Stimulated activated CD4-positive, alpha-beta T cell treated with anti-CD3 and anti-CD28 coated beads, TNF-alpha, amount 100 ng/mL, for 1 hour (primary cell): Measurements from ENCODE around the gene LAMA5.

Experiments used
- DNase-seq, 3 donors: peaks; one replicate each; pipeline ENCODE4 v3.0.0-alpha.2; 2020; ENCODE audit warnings: low read depth in 3 of 3, low spot score in 1 of 3

LAMA5 gene

DNA sequence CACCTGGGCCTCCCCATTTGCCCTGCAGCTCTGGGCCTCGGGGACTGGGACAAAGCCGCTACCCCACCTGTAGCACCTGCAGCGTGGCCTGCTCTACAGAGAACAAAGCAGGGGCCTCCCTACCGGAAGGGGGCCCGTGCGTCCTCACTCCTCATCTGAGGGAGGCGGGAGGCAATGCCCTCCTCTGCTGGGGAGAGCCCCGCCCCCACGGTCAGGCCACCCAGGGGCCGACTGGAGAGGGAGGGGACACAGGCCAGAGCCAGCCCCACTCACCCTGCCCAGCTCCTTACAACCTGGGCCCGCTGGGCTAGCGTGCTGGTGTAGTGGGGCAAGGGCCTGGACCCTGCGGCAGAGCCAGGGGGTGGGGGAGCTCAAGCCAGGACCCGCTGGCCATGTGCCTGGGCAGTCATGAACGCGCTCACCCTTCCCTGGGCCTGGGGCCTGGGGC, 8.0 kb downstream of the LAMA5 start:
- DNase-seq: no peak

DNA sequence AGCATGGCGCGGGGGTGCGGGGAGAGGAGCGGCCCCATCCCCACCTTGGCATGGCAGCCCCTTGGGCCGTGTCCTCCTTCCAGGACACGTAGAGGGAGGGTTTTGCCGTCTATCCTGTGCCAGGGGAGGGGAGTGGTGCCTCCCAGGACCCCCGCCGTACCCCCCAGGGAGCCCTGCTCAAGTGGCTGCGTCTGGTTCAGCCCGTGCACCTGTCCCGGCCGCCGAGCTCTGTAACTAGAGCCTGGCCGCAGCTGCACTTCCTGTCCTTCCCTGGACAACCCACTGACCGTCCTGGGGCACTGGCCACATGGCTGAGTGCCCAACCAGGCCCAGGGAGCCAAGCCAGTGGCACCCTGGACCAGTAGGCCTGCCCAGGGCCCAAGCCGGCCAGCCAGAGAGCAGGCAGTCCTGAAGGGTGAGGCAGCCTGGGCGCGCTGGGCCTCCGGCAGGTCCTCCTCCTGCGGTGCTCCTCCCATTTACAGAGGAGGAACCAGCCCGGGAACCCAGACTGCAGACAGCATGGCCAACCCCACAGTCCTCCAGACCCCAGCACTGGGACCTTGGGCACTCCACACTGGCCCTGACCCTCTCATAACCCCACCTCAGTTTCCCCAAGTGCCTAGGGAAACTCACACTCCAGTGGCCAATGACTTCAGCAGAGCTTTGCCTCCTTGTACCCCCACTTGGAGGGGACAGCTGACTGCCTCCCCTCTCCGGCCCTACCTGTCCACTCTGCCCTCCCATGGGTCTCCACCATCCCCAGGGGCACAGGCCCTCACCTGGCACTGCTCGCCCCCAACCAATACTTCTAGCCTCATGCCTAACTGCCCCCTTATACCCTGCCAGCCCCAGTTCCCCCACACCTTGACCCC, 8.7 kb downstream of the LAMA5 start:
- DNase-seq: no peak

DNA sequence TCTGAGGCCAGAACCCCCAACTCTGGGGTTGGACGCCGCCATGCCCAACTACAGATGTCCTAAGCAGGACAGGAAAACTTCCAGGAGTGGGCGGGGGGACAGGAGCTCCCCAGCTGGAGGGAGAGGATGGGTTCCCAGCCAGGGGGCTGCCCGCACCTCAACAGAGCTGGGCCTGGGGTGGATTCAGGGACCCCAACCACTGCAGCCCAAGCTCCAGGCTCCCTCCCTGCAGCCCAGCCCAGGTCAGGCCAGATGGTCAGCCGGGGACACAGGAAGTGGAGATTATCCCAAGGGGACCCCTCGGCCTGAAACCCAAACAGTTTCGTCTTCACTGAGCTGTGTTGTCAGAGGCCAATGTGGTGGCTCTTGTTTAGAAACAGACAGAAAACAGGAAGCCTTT, 9.4 kb downstream of the LAMA5 start:
- no peak for DNase-seq

DNA sequence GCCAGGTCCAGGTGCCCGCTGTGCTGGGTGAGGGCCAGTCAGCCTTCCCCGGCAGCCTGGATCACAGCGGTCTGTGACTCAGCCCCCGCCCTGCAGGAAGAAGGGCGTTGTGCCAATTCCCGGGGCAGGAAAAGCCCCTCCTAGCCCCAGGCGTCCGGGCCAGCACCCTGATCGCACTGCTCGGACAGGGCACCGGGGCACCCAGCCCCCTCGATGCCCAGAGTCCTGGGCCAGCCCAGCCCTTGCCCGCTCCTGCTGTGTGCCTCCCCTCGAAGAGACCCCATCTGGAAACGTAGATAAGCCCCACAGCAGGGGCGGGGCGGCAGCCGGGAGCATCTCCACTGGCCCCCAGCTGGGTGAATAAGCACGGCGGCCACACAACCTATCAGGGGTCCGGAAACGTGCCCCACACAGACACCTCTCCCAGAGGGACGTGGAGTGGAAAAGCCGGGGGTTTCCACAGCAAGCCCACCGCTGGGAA, 9.9 kb downstream of the LAMA5 start:
- DNase-seq: no peak

DNA sequence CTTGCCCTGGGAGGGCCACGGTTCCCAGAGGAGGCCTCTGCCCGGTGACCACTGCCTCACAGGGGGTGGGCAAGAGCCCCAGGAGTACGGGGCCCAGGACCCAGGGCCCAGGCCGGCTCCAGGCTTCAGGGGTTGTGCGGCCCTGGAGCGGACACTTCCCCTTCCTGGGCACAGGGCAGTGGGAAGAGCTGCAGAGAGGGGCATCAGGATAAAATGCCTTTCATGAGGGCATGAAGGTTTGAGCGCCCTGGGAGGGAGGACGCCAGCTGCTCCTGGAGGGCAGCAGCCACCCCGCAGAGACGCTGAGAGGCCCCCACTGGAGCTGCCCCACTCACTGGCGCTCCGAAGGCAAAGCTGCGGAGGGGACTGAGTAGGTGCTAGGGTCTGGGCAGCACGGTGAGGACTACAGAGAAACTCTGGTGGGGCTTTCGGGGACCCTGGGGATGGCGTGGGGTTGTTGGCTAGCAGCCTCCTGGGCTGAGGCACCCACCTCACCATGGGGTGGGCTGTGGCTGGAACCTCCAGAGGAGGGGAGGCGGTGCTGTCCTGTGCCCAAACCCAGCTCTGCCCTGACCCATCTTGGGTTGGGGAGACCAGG, 10.4 kb downstream of the LAMA5 start:
- no peak for DNase-seq

DNA sequence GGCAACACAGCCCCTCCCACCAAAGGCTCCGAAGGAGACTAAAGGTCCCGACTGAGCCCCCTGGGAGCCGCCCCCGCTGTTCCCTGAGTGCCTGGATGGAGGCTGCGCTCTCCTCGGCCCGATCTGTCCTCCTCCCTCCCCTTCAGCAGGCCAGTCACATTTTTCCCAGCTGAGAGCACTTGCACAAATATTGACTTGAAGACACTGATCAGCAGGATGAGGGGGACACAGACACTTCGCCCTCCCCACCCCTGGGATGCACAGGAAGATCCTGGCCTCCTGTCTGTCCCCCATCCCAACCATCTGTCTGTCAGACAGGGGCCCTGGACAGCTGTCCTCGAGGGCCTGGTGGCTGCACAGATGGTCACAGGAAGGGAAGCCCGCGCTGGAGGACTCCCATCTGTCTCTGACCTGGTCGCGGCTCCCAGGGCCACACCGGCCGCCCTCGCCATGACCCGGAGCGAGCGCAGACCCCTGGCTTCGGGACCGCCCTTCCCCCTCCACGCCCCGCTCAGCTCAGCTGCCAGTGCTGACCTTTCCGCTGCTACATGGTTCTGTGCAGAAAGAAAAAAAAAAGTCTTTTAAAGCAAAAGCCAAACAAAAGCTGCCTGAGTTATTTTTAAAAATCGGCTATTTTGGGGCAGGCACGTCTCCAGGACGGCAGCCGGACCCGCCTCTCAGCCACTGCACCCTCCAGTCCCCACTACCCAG, 11.1 kb downstream of the LAMA5 start:
- no peak for DNase-seq

DNA sequence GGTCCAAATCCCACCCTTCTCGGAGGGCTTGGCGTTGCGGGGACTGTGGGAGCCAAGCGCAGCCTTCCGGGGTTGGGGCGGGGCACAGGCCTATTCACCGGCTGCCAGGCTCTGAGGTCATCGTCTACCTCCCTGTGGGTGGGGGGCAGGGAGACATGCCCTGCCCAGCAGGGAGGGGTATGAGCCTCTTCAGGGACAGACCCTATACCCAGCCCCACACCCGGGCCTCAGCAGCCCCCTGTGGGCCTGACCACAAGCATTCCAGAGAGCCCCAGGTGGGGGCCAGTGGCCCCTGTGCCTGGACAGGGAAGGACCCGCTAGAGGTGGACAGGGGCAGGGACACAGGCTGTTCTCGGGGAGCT, 11.6 kb downstream of the LAMA5 start:
- no peak for DNase-seq

DNA sequence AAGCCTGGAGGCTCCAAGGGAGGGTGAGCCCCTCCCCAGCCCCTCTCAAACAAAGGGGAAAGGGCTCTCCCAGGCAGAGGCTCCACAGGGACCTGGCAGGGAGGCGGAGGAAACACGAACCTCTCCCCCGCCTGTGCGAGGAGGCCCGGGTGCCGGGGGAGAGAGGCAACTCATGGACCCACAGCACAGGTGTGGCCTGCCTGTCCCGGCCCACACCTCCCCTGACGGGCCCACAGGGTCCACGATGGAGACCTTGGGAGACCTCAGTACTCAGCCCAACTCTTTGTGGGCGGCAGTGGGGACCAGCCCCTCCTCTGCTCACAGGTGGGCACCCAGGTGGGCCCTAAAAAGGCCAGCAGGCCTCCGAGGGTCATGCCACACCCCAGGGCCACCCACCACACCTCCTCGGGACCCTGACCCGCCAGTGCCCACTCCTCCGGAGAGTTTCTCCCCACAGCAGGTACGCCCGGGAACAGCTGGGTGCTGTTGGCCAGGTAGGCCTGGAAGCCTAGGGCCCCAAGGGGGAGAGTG, 12.2 kb downstream of the LAMA5 start:
- DNase-seq: no peak

DNA sequence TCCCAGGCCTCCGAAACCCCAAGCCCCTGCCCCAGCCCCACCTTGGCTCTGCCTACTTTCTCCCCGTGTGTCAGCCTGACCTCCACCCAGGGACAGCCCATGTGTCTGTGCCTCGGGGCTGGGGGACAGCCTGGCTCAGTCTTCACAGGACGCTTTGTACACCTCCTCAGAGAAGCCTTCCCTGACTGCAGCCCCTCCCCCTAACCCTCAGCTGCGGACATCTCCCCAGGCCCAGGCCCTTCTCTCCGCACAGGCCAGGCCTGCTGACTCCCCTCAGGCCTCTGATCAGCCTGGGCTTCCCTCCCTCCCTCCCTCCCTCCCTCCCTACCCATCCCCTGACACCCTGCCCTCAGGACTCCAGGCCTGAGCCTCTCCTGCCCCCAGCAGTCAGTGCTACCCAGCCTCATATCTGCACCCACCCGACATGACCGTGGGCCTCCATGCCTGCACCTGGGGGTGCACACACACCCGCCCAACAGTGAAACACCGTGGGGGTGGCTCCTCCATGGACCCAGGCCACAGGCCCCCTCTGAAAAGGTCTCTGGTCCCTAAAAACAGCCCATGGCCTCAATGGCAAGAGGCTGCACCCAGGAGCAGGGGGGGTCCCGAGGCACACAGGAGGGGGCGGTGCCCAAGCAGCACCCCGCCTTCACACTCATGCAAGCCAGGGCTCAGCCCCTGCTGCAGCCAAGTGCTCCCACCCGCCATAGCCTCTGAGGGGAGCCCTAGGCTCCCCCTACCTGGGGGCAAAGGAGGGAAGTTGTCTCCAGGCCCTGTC, 12.9 kb downstream of the LAMA5 start:
- DNase-seq: no peak

DNA sequence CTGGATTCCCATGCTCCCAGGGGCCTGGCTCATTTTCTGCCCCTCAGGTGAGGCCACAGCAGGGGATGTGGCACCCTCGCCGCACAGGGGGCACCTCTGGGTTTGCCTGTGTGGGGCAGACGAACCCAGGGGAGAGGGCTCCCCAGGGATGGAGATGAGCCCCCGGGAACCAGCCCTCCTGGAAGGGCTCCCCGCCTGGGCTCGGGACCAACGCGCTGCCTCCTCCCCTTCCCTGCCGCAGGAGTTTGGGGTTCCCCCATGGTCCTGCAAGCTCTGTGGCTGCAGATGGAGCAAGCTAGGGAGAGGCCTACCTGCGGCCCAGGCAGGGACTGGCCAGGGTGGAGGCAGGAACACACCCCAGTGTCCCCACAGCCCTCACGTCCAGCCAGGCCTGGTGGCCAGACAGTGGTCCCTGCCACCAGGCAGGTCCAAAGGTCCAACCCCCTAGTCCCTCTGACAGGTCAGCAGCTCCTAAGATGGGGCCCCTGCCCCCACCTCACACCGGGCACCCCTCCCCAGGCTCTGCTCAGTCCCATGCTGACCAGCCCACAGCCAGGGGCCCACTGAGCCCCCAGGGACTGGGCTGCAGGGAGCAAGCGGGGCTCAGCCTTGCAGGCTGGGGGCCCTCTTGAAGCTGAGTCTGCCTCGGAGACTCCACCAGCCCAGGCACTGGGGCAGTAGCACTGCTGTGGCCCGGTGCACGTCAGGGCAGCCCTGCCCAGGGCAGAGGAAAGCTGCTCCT, 13.7 kb downstream of the LAMA5 start:
- DNase-seq: no peak

DNA sequence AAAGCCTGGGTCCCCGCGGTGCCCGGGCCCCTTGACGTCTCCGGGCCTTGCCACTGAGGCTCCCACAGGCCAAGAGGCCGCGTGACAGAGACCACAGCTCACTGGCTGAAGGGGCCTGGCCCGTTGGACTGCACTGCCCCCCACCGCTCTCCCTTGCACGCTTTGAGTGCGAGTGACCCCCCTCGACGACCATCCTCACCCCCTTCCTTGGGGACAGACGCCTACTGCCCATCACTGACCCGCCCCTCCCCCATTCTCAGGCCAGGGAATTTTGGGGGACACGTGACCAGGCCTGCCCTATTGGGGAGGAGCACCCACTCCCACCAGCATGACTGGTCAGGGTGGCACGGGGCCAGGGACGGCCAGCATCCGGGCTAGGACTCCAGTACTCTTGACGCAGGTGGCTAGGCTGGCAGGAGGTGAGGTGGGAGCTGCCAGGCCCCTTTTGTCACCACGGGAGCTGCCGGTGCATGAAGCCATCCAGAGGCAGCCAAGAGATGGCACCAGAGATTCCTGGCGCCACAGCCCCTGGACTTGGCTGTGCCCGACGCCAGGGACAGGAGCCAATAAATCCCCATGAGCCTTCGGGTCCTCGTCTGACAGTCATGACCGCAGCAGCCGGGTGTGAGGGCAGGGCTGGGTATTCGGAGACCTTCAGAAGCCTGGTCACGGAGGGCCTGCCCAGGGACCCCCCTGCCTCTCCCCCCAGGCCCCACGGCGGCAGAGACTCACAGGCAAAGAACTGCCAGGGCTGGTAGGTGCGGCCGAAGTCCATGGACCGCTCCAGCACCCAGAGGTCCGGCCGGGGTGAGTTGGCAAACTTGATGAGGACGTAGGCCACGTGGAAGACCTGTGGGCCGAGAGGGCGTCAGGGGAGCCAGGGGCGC, 14.5 kb downstream of the LAMA5 start:
- no peak for DNase-seq

DNA sequence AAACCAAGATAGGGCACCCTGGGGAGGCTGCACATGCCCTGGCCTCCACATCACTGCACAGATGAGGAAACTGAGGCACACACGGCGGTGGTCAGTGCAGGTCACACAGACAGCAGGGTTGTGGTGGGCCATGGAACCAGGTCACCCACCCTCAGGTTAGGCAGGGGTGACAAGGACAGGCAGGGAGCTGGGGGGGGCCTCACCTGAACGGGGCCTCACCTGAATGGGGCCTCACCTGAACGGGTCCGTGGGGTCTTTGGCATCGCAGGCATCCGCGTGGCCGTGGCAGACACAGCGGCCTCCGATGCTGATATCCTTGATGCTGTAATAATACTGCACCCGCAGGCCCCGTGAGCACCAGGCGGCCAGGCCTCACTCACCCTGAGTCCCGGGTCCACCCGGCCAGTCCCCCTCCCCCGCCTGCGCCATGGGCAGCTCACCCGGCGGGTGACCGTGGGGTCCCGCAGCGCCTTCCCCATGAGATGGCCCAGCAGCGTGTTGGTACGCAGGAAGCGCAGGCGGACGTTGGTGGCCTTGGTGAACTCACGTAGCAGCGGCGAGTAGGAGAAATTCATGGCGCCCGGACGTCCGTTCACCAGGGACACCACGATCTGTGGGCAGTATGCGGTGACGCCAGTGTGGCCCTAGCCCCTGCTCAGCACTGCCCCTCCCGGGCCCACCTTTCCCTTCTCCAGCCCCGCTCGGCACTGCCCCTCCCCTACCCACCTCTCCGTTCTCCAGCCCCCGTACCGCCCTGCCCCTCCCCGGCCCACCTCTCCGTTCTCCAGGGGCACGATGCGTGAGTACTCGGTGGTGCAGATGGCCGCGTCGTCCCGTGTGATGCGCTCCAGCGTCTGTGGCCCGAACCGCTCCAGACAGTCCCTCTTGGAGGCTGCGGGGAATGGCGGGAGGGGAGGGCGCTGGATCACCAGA, 15.4 kb downstream of the LAMA5 start:
- DNase-seq: no peak

DNA sequence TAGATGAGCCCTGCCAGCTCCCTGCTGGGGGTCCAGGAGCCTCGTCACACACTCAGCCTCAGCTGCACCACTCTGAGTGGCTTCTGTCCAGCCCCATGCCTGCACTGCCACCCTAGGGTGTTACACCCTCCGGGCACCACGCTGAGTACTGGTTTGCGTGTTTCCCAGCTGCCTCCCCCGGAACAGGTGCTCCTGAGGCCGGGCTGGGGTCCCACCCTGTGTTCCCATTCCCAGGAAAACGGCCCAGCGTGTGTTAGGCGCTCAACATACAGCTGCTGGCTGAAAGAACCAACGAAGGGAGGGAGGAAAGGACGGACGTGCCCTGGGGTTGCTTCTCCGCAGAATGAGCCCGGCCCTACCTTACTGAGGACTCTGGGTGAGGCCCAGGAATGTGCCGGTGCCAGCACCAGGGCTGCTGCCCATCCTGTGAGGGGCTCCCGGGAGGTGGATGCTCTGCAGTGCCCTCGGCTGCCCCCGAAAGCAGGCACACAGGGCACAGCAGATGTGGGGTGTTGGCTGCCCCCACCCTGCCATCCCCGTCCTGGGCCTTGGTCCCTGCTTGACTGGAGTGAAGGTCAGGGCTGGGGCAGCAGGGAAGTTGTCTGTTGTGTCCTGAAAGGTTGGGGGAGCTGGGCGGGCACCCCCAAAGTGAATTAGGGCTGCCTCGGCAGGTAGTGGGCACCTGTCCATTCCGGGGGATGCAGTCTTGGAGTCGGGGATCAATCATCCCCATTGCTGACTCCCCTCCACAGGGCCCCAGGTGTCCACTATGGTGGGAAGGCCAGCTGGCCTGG, 16.3 kb downstream of the LAMA5 start:
- DNase-seq: no peak

DNA sequence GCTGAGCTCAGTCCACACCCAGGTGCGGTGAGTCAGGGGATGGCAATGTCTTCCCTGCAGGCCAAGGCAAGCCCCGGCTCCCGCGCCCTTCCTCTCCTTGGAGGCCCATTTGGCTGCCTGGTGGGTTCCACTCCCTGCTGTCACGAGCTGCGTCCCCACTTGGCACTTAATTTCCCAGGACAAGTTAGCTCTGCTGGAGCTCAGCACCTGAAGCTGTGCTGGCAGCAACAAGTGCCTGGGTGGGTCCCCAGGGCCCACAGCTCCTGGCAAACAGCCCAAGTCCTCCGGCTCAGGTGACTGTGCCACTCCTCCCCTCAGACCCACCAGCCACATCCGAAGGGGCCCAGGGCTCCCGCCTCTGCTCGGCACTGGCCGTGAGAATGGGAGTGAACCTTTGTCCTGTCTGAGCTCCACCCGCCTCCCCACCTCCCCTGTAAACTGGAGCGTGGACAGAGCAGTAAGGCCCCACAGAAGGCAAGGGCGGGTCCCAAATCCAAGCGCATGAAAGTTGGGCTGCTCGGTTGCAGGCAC, 16.9 kb downstream of the LAMA5 start:
- no peak for DNase-seq

DNA sequence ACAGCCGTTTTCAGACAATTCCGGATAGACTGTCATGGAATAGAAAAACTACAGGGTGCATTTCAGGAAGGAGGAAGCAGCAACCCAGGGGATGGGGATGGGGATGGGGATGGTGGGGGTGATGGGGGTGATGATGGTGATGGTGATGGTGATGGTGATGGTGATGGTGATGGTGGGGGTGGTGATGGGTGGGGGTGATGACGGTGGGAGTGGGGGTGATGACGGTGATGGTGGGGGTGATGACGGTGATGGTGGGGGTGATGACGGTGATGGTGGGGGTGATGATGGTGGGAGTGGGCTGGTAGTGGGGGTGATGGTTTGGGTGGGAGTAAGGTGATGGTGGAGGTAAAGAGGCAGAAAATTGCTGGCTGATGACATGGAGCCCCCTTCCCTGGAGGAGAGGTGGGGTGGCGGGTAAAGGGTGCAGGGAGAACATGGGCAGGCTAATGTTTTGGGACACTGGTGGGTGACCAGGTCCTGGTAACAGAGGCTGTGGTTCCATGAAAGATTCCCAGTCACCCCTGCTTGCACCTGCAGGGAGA, 17.5 kb downstream of the LAMA5 start:
- DNase-seq: no peak

DNA sequence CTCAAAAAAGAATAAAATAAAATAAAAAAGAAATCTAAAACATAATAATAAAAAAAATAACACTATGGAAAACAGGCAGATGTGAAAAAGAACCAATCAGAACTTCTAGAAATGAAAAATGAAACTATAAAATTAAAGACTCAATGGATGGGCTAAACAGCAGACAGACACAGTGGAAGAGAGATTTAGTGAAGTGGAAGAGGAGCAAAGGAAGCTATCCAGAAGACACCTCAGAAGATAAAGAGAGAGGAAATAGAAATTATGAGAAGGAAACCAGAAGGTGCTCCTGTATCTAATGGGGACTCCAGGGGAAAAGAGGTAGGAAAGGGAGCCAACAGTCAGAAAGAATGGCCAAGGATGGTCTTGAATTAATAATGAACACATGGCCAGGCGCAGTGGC, 18.5 kb downstream of the LAMA5 start:
- no peak for DNase-seq

DNA sequence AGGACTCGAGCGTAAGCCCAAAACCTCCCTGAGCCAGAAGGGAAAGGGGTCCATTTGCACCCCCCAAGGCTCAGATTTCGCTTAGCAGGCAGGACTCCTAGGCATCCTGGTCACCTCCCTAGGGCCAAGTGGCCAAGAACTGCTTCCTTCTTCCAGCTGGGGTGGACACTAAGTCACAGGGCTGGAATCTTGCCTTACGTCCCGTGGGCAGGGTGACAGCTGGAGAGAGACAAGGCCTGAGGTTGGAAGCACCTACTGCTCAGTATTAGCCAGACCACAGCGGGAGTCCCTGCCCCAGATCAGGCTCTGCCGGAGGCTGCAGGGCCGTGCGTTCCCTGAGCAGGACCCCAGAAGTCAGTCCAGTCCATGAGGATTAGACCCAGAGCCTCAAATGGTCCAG, 19.7 kb downstream of the LAMA5 start:
- no peak for DNase-seq
